Endothelial cell of umbilical vein (primary cell): ENCODE measurements around the gene MRTFA. TPM values are rescaled to one million over a fixed set of nuclear protein-coding genes. Genes with fewer than 3 reads are reported as not detected.

ENCODE experiments used
- BruUV-seq: library from RNA; stranded (reverse); fragments of 400-500 nt; replicated peaks from 2 replicates; lab custom pipeline; 2021; lab: Mats Ljungman, UMichigan
- CTCF ChIA-PET: fragments of 300-600, 350-600 bp; sonication (Branson Sonifier 250); formaldehyde crosslinking; loops from one replicate; lab custom pipeline; 2021; ENCODE audit warnings: antibody characterized with exemption, inconsistent platforms; lab: Charles Lee
- POLR2A ChIA-PET: fragments of 300-600, 350-600 bp; sonication (Branson Sonifier 250); formaldehyde crosslinking; loops from one replicate; lab custom pipeline; 2021; ENCODE audit warnings: antibody characterized with exemption, inconsistent platforms; lab: Charles Lee
- DNase-seq: peaks from one replicate; pipeline ENCODE4 v3.0.0-alpha.2; 2011; ENCODE audit warnings: low read depth, low spot score
- FAIRE-seq: peaks from 2 replicates; lab custom pipeline; 2011; peaks lifted over from hg19 to GRCh38; lab: Jason Lieb, UNC
- H2AFZ ChIP-seq: 2 replicates; pipeline ENCODE4 v1.6.0; 2012; ENCODE audit warnings: low read depth, low read length, control low read depth, inconsistent platforms
- H3K27ac ChIP-seq: 2 replicates; pipeline ENCODE4 v1.5.1; 2011; ENCODE audit warnings: low read depth, mild to moderate bottlenecking, control low read depth, low read length, moderate library complexity; ENCODE audit not compliant: insufficient read depth
- H3K27me3 ChIP-seq, 2 experiments: 2 replicates each; pipeline versions ENCODE4 v1.6.0 to v1.6.1; 2011; ENCODE audit warnings: low read length in 2 of 2, mixed read lengths in 1 of 2; ENCODE audit not compliant: control insufficient read depth in 2 of 2, insufficient read depth in 2 of 2
- H3K36me3 ChIP-seq, 2 experiments: 2 replicates in 1 of 2; 3 replicates in 1 of 2; pipeline ENCODE4 v1.5.1; 2011; ENCODE audit warnings: low read length in 2 of 2, mild to moderate bottlenecking in 1 of 2, moderate library complexity in 1 of 2; ENCODE audit not compliant: control insufficient read depth in 2 of 2, insufficient read depth in 2 of 2; ENCODE audit errors: extremely low read depth in 1 of 2
- H3K4me1 ChIP-seq: 3 replicates; pipeline ENCODE4 v1.5.1; 2011; ENCODE audit warnings: mild to moderate bottlenecking, low read length; ENCODE audit not compliant: control insufficient read depth, insufficient read depth; ENCODE audit errors: extremely low read depth
- H3K4me2 ChIP-seq: 2 replicates; pipeline ENCODE4 v1.6.1; 2011; ENCODE audit warnings: low read length, control low read depth, mixed read lengths; ENCODE audit not compliant: insufficient read depth
- H3K4me3 ChIP-seq, 3 experiments: fragments of 200-600 bp in 1 of 3; sonication (generic), shearing (Covaris generic) in 1 of 3; replicated peaks in 1 of 3; 2 replicates each; pipeline ENCODE4 v1.5.1; 2011 to 2016; ENCODE audit warnings: control low read depth in 3 of 3, low read length in 3 of 3, mild to moderate bottlenecking in 2 of 3, inconsistent platforms in 1 of 3, low read depth in 1 of 3, moderate library complexity in 1 of 3; ENCODE audit not compliant: insufficient read depth in 1 of 3
- H3K79me2 ChIP-seq: 2 replicates; pipeline ENCODE4 v1.6.0; 2012; ENCODE audit warnings: low read length, inconsistent platforms; ENCODE audit not compliant: control insufficient read depth, insufficient read depth
- H3K9ac ChIP-seq: replicated peaks from 2 replicates; pipeline ENCODE3; 2011; ENCODE audit warnings: low read length, control low read depth; ENCODE audit not compliant: insufficient read depth; ENCODE audit errors: extremely low read depth
- H3K9me1 ChIP-seq: replicated peaks from 3 replicates; pipeline ENCODE4 v1.6.0; 2011; ENCODE audit warnings: mild to moderate bottlenecking, low read length; ENCODE audit not compliant: control insufficient read depth, insufficient read depth; ENCODE audit errors: extremely low read depth
- H3K9me3 ChIP-seq: replicated peaks from 2 replicates; pipeline ENCODE4 v1.5.1; 2012; ENCODE audit warnings: low read length, inconsistent platforms; ENCODE audit not compliant: control insufficient read depth, insufficient read depth
- H4K20me1 ChIP-seq: replicated peaks from 2 replicates; pipeline ENCODE3; 2011; ENCODE audit warnings: mild to moderate bottlenecking, low read length; ENCODE audit not compliant: control insufficient read depth, insufficient read depth; ENCODE audit errors: extremely low read depth
- EZH2 ChIP-seq: IDR thresholded peaks from 2 replicates; pipeline ENCODE4 v1.6.1; 2012; ENCODE audit warnings: borderline replicate concordance, low read depth, mild to moderate bottlenecking, moderate library complexity, low read length, inconsistent platforms; ENCODE audit not compliant: severe bottlenecking
- FOS ChIP-seq: IDR thresholded peaks from 2 replicates; pipeline ENCODE4 v1.6.1; 2011; ENCODE audit warnings: mild to moderate bottlenecking, low read length, moderate library complexity, borderline replicate concordance; ENCODE audit not compliant: insufficient read depth
- GATA2 ChIP-seq: IDR thresholded peaks from 2 replicates; pipeline ENCODE4 v1.7.0; 2011; ENCODE audit warnings: low read depth, mild to moderate bottlenecking, moderate library complexity, mixed read lengths, low read length; ENCODE audit not compliant: insufficient read length, insufficient read depth
- MAX ChIP-seq: IDR thresholded peaks from 2 replicates; pipeline ENCODE4 v1.6.1; 2011; ENCODE audit not compliant: insufficient read depth, insufficient read length
- MYC ChIP-seq: IDR thresholded peaks from one replicate; pipeline ENCODE4 v1.6.1; 2011; ENCODE audit warnings: mild to moderate bottlenecking, low read depth, low read length
- POLR2A ChIP-seq: IDR thresholded peaks from 2 replicates; pipeline ENCODE4 v1.6.1; 2012; ENCODE audit warnings: low read depth, mild to moderate bottlenecking, control low read depth, low read length
- POLR2AphosphoS5 ChIP-seq: IDR thresholded peaks from 2 replicates; pipeline ENCODE4 v1.6.1; 2012; ENCODE audit warnings: low read depth, mild to moderate bottlenecking, control low read depth, low read length, moderate library complexity; ENCODE audit not compliant: insufficient read depth
- dilution Hi-C: fragments of 300-500 bp; cut with MboI; formaldehyde crosslinking; loops from one replicate; pipeline ENCODE4 v1.15.0; 2019; ENCODE audit warnings: low sequenced_read_pairs; ENCODE audit not compliant: extremely low pct_ligation_motif_present
- intact Hi-C: fragments of 100-400 bp; cut with micrococcal nuclease; formaldehyde crosslinking; loops from one replicate; pipeline ENCODE4 v1.10.0; 2022
- polyA plus RNA-seq, 4 experiments: library from polyadenylated mRNA; depleted of rRNA in 3 of 4; stranded (reverse) in 3 of 4; unstranded in 1 of 4; fragments of >200 nt; gene quantifications; 2 replicates each; pipeline versions ENCODE4 v1.2.1 to v1.2.3, GENCODE V29; 2011 to 2012; ENCODE audit warnings: missing spikeins in 1 of 4
- total RNA-seq: library from RNA; stranded (reverse); gene quantifications from 2 replicates; pipeline ENCODE4 v1.2.3, GENCODE V29; 2021

MRTFA gene
- total and polyA plus RNA-seq, 2 donors (not counting 3 experiments of a cell fraction or from before 2014, with no cell fraction given) = 13.6 to 44.1 TPM

DNA sequence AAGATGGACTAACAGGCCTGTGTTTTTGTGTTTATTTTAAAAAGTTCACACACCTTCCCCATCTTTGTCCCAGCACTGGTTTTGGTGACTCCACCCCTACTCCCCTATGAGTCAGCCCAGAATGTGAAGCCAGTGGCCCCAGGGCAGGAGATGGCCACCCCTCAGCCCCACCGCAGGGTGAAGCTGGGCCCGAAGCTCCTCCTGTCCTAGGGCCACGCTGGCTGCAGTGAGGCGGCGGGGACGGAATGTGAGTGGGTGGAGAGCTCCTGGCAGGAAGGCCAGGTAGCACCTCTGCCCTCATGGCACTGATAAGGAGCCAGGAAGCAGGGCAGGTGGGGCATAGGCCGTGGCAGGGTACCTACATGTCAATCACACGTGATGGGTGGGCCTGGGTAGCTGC is 226.2 kb downstream of the MRTFA start:
- no peaks in the 10 kb centered on the region for H4K20me1 ChIP-seq
- dilution Hi-C loops = no loop called here
- FAIRE-seq = no peak

DNA sequence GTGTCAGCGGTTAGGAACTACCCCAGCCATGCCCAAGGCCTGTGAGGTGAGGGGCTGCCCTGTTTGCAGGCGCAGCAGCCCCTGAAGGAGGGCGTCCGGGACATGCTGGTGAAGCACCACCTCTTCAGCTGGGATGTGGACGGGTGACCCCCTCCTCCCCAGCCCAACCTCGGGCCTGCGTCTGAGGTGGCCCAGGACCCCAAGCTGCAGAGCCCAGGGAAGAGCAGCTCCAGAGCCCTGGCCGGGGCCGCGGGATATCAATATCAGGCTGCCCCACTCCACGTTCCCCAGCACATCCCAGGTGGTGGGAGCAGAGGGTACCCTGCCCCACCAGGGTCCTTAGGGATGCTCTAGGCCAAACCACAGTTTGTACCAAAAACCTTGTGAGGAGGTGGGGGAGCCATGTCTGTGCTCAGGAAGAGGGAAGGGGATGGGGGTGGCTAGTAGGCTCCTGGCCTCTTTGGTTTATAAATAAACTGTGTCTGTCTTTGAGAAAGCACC is 226.9 kb downstream of the MRTFA start:
- no peak for FAIRE-seq
- TSS peak; percentile 16 for BruUV-seq
- Histone ChIP-seq H3K27ac (no peak overlapping the region), H3K36me3 (peaks cover 0 to 62% of the 10 kb centered on the region in 2 experiments), H3K9me1 (no peaks in the 10 kb centered on the region), H3K4me3 (no peak overlapping the region), H3K4me1 (no peaks in the 10 kb centered on the region), H3K9me3 (no peaks in the 10 kb centered on the region), H3K79me2 (no peaks in the 10 kb centered on the region), H3K9ac (no peak overlapping the region), H4K20me1 (no peaks in the 10 kb centered on the region), H3K27me3 (no peaks in the 10 kb centered on the region), H2AFZ (no peak overlapping the region), H3K4me2 (no peak overlapping the region)
- no peak for DNase-seq
- POLR2A ChIA-PET = interaction anchor here (1.2 kb wide), 1 partner anchor 10 kb away, joined by 3 read pairs; no protein-coding TSS in a partner anchor
- intact Hi-C loops (no loop called here), dilution Hi-C loops (no loop called here)
- CTCF ChIA-PET = interaction anchor here (3.2 kb wide), 1 partner anchor 27 kb away, joined by 9 read pairs; no protein-coding TSS in a partner anchor
- TF ChIP-seq POLR2A (no peak), GATA2 (no peak), FOS (no peak), MYC (no peak), MAX (no peak), POLR2AphosphoS5 (no peak), EZH2 (no peak)

More for the DNA sequence above, 226.2 kb downstream of the MRTFA start:
- DNase-seq = no peak
- Histone ChIP-seq H3K9me3 (no peaks in the 10 kb centered on the region), H2AFZ (no peak overlapping the region), H3K27ac (no peak overlapping the region), H3K36me3 (peaks cover 0 to 58% of the 10 kb centered on the region in 2 experiments), H3K79me2 (no peaks in the 10 kb centered on the region), H3K9ac (no peak overlapping the region), H3K9me1 (no peaks in the 10 kb centered on the region), H3K4me1 (no peaks in the 10 kb centered on the region), H3K27me3 (no peaks in the 10 kb centered on the region), H3K4me3 (no peak overlapping the region), H3K4me2 (no peak overlapping the region)
- CTCF ChIA-PET = interaction anchor here (3.2 kb wide), 1 partner anchor 27 kb away, joined by 9 read pairs; no protein-coding TSS in a partner anchor
- BruUV-seq = no TSS peak
- no peak for TF ChIP-seq POLR2AphosphoS5
- no peak for TF ChIP-seq FOS
- no peak for TF ChIP-seq GATA2
- intact Hi-C loops = no loop called here
- POLR2A ChIA-PET = no interaction called here
